Left ventricle myocardium inferior (tissue), 1 donor: Measurements from ENCODE around the gene NUMBL. TPM values are rescaled to one million over a fixed set of nuclear protein-coding genes. Genes with fewer than 3 reads are reported as not detected.
A peak's percentile ranks its signal among the peaks of the same experiment; 100 is the strongest.

Experiments used
- DNase-seq: peaks from one replicate; pipeline ENCODE4 v3.0.0-alpha.2; 2020
- H3K27ac ChIP-seq: fragments of 200-600 bp; replicated peaks from 2 replicates; pipeline ENCODE4 v1.8.0; 2021
- H3K27me3 ChIP-seq: fragments of 200-600 bp; 2 replicates; pipeline ENCODE4 v1.8.0; 2021; ENCODE audit warnings: low read depth
- H3K36me3 ChIP-seq: fragments of 200-600 bp; 2 replicates; pipeline ENCODE4 v1.8.0; 2021
- H3K4me1 ChIP-seq: fragments of 200-600 bp; 2 replicates; pipeline ENCODE4 v1.8.0; 2021
- H3K4me3 ChIP-seq: fragments of 200-600 bp; 2 replicates; pipeline ENCODE4 v1.8.0; 2021; ENCODE audit warnings: mild to moderate bottlenecking, moderate library complexity
- H3K9me3 ChIP-seq: fragments of 200-600 bp; replicated peaks from 2 replicates; pipeline ENCODE4 v1.8.0; 2021
- CTCF ChIP-seq: fragments of 200-600 bp; IDR thresholded peaks from 2 replicates; pipeline ENCODE4 v1.8.0; 2021; ENCODE audit warnings: antibody characterized with exemption, mild to moderate bottlenecking, borderline replicate concordance
- intact Hi-C: fragments of 100-400 bp; cut with micrococcal nuclease; formaldehyde crosslinking; loops from one replicate; pipeline ENCODE4 v1.11.0; 2022
- total RNA-seq: library from RNA; stranded (reverse); fragmentation: NEBNext Ultra II Directional; extraction: Animal tissue kit (Norgen Biotek cat#: 25700); gene quantifications from one replicate; pipeline ENCODE4 v1.2.1, GENCODE V29; 2021
- donor health status: DM: no; HTN: yes; CAD: no; lungs with severe emphysema.

The NUMBL gene
- total RNA-seq, 1 donor from 2014 or later: 14.7 TPM

- Histone ChIP-seq H3K36me3 (peaks cover 97% of the 10 kb centered on the region), H3K4me3 (no peak overlapping the region), H3K9me3 (peaks cover 4% of the 10 kb centered on the region), H3K4me1 (peaks cover 18% of the 10 kb centered on the region), H3K27ac (no peak overlapping the region), H3K27me3 (no peaks in the 10 kb centered on the region)
- DNase-seq: no peak
- intact Hi-C loops: no loop called here
- TF ChIP-seq CTCF: no peak
Measured at GRCh38 chr19:40673397-40673796, 17.1 kb downstream of the NUMBL start.

- intact Hi-C loops: no loop called here
- TF ChIP-seq CTCF: no peak
- H3K36me3 ChIP-seq: peaks cover 97% of the 10 kb centered on the region
- no peak overlapping the region for H3K27ac ChIP-seq
- H3K9me3 ChIP-seq: peaks cover 4% of the 10 kb centered on the region
- peaks cover 18% of the 10 kb centered on the region for H3K4me1 ChIP-seq
- DNase-seq: no peak
- H3K27me3 ChIP-seq: no peaks in the 10 kb centered on the region
- H3K4me3 ChIP-seq: no peak overlapping the region
Measured at GRCh38 chr19:40672573-40673299, 17.7 kb downstream of the NUMBL start.

GRCh38 chr19:40672038-40672437 is 18.4 kb downstream of the NUMBL start:
- DNase-seq: no peak
- intact Hi-C loops: no loop called here
- H3K9me3 ChIP-seq: peaks cover 4% of the 10 kb centered on the region
- peak overlapping the region; percentile 66 for H3K27ac ChIP-seq
- no peak overlapping the region for H3K4me3 ChIP-seq
- no peak for TF ChIP-seq CTCF
- no peaks in the 10 kb centered on the region for H3K27me3 ChIP-seq
- H3K4me1 ChIP-seq: peaks cover 18% of the 10 kb centered on the region
- H3K36me3 ChIP-seq: peaks cover 95% of the 10 kb centered on the region

- H3K27ac ChIP-seq: peak overlapping the region; percentile 66
- no peak for TF ChIP-seq CTCF
- intact Hi-C loops: no loop called here
- peaks cover 4% of the 10 kb centered on the region for H3K9me3 ChIP-seq
- peaks cover 18% of the 10 kb centered on the region for H3K4me1 ChIP-seq
- H3K27me3 ChIP-seq: no peaks in the 10 kb centered on the region
- H3K4me3 ChIP-seq: no peak overlapping the region
- peaks cover 88% of the 10 kb centered on the region for H3K36me3 ChIP-seq
- peak; percentile 48 for DNase-seq
Measured at GRCh38 chr19:40671404-40671803, 19.0 kb downstream of the NUMBL start.

- TF ChIP-seq CTCF: no peak
- no peaks in the 10 kb centered on the region for H3K27me3 ChIP-seq
- intact Hi-C loops: loop anchor here (10.0 kb wide), 1 partner anchor 146 kb away; no protein-coding TSS in a partner anchor
- peaks cover 17% of the 10 kb centered on the region for H3K4me1 ChIP-seq
- no peak overlapping the region for H3K4me3 ChIP-seq
- H3K9me3 ChIP-seq: peaks cover 4% of the 10 kb centered on the region
- no peak overlapping the region for H3K27ac ChIP-seq
- H3K36me3 ChIP-seq: peaks cover 66% of the 10 kb centered on the region
- no peak for DNase-seq
Measured at GRCh38 chr19:40668991-40669614, 21.3 kb downstream of the NUMBL start.
